Nephron progenitor cell (in vitro differentiated cells): ENCODE measurements around the gene TBC1D14.

Experiments
- DNase-seq: peaks from one replicate; pipeline ENCODE4 v3.0.0; 2021
- H3K27ac Mint-ChIP-seq: 2 replicates; pipeline ENCODE4 v1.8.0; 2021; ENCODE audit warnings: mild to moderate bottlenecking, moderate library complexity, mixed read lengths
- H3K27me3 Mint-ChIP-seq: 2 replicates; pipeline ENCODE4 v1.8.0; 2021; ENCODE audit warnings: mild to moderate bottlenecking, low read depth, mixed read lengths; ENCODE audit not compliant: poor library complexity
- H3K36me3 Mint-ChIP-seq: 2 replicates; pipeline ENCODE4 v1.8.0; 2021; ENCODE audit warnings: low read depth, mixed read lengths
- H3K4me1 Mint-ChIP-seq: 2 replicates; pipeline ENCODE4 v1.8.0; 2021; ENCODE audit warnings: mixed read lengths
- H3K4me3 Mint-ChIP-seq: 2 replicates; pipeline ENCODE4 v1.8.0; 2021; ENCODE audit warnings: mild to moderate bottlenecking, moderate library complexity, mixed read lengths
- H3K9me3 Mint-ChIP-seq: 2 replicates; pipeline ENCODE4 v1.8.0; 2021; ENCODE audit warnings: mild to moderate bottlenecking, moderate library complexity, mixed read lengths
- TF ChIP-seq, protein P1 (sequence below): fragments of 200-600 bp; sonication (generic); IDR thresholded peaks from 2 replicates; pipeline ENCODE4 v1.5.0; 2021; ENCODE audit warnings: antibody characterized with exemption

TBC1D14 gene

GRCh38 chr4:7041246-7041645 lies 131.6 kb downstream of the TBC1D14 start:
- no peaks in the 10 kb centered on the region for H3K36me3 Mint-ChIP-seq
- no peak overlapping the region for H3K27ac Mint-ChIP-seq
- TF ChIP-seq, protein P1, sequence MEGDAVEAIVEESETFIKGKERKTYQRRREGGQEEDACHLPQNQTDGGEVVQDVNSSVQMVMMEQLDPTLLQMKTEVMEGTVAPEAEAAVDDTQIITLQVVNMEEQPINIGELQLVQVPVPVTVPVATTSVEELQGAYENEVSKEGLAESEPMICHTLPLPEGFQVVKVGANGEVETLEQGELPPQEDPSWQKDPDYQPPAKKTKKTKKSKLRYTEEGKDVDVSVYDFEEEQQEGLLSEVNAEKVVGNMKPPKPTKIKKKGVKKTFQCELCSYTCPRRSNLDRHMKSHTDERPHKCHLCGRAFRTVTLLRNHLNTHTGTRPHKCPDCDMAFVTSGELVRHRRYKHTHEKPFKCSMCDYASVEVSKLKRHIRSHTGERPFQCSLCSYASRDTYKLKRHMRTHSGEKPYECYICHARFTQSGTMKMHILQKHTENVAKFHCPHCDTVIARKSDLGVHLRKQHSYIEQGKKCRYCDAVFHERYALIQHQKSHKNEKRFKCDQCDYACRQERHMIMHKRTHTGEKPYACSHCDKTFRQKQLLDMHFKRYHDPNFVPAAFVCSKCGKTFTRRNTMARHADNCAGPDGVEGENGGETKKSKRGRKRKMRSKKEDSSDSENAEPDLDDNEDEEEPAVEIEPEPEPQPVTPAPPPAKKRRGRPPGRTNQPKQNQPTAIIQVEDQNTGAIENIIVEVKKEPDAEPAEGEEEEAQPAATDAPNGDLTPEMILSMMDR: no peak
- peak overlapping the region; percentile 92 for H3K4me3 Mint-ChIP-seq
- no peaks in the 10 kb centered on the region for H3K9me3 Mint-ChIP-seq
- peaks cover 39% of the 10 kb centered on the region for H3K4me1 Mint-ChIP-seq
- H3K27me3 Mint-ChIP-seq: peaks cover 23% of the 10 kb centered on the region
- no peak for DNase-seq

- peak overlapping the region; percentile 92 for H3K4me3 Mint-ChIP-seq
Measured at GRCh38 chr4:7041801-7042502, 132.3 kb downstream of the TBC1D14 start.

GRCh38 chr4:7042503-7043283 lies 133.1 kb downstream of the TBC1D14 start:
- Mint-ChIP-seq H3K4me1 (peaks cover 53% of the 10 kb centered on the region), H3K4me3 (peak overlapping the region; percentile 92), H3K27ac (peak overlapping the region; percentile 77), H3K27me3 (peaks cover 23% of the 10 kb centered on the region), H3K36me3 (no peaks in the 10 kb centered on the region), H3K9me3 (no peaks in the 10 kb centered on the region)
- TF ChIP-seq, protein P1: no peak
- peak; percentile 96 for DNase-seq

More at GRCh38 chr4:7041801-7042502, 132.3 kb downstream of the TBC1D14 start:
- no peak for DNase-seq
- Mint-ChIP-seq H3K9me3 (no peaks in the 10 kb centered on the region), H3K36me3 (no peaks in the 10 kb centered on the region), H3K27ac (no peak overlapping the region), H3K4me1 (peaks cover 46% of the 10 kb centered on the region), H3K27me3 (peaks cover 23% of the 10 kb centered on the region)
- TF ChIP-seq, protein P1: no peak

- Mint-ChIP-seq H3K27me3 (peaks cover 23% of the 10 kb centered on the region), H3K27ac (peak within 1 kb of the TSS; percentile 77), H3K4me3 (peak within 1 kb of the TSS; percentile 92), H3K36me3 (no peaks in the 10 kb centered on the region), H3K9me3 (no peaks in the 10 kb centered on the region), H3K4me1 (peaks cover 54% of the 10 kb centered on the region)
- peak; percentile 57 for DNase-seq
- TF ChIP-seq, protein P1: no peak
Measured at GRCh38 chr4:7043284-7044136, 133.9 kb downstream of the TBC1D14 start, which contains the start of gene TADA2B. Gene TADA2B (plus strand): TSS chr4:7043372. CDS start chr4:7043580, 208 bp downstream.

- Mint-ChIP-seq H3K27ac (no peak overlapping the region), H3K9me3 (no peaks in the 10 kb centered on the region), H3K27me3 (peaks cover 23% of the 10 kb centered on the region), H3K36me3 (peaks cover 3% of the 10 kb centered on the region), H3K4me1 (peaks cover 57% of the 10 kb centered on the region), H3K4me3 (peak overlapping the region; percentile 86)
- DNase-seq: no peak
- TF ChIP-seq, protein P1: no peak
Measured at GRCh38 chr4:7044137-7044930, 134.7 kb downstream of the TBC1D14 start.
